T47D (cell line): ENCODE measurements around the gene NUDT16L1.

Experiments
- DNase-seq, 2 experiments: peaks; one replicate each; pipeline versions ENCODE4 v3.0.0 to v3.0.0-alpha.2; 2011 to 2012; ENCODE audit warnings: low read depth in 1 of 2, low spot score in 1 of 2
- JUND ChIP-seq: IDR thresholded peaks from 2 replicates; pipeline ENCODE4 v1.6.1; 2012; ENCODE audit warnings: low read depth
- in situ Hi-C: cut with HindIII; loops from 2 replicates; pipeline ENCODE4 v1.10.0; 2016; ENCODE audit warnings: low sequenced_read_pairs, low pct_unique_long_range_greater_than_20kb

Gene NUDT16L1

GRCh38 chr16:4673387-4674046 is 19.8 kb upstream of the NUDT16L1 start:
- no peak for TF ChIP-seq JUND
- in situ Hi-C loops: no loop called here
- no peak for DNase-seq

GRCh38 chr16:4674926-4675530 is 18.3 kb upstream of the NUDT16L1 start:
- no peak for TF ChIP-seq JUND
- in situ Hi-C loops: no loop called here
- DNase-seq: no peak

GRCh38 chr16:4675864-4676786 is 17.2 kb upstream of the NUDT16L1 start:
- DNase-seq: no peak
- no peak for TF ChIP-seq JUND

GRCh38 chr16:4676831-4677230 is 16.5 kb upstream of the NUDT16L1 start:
- TF ChIP-seq JUND: no peak
- DNase-seq: no peak
- in situ Hi-C loops: no loop called here

More at GRCh38 chr16:4675864-4676786, 17.2 kb upstream of the NUDT16L1 start:
- in situ Hi-C loops: no loop called here

GRCh38 chr16:4677390-4677789 is 16.0 kb upstream of the NUDT16L1 start:
- DNase-seq: no peak
- in situ Hi-C loops: no loop called here
- TF ChIP-seq JUND: no peak

GRCh38 chr16:4677994-4678393 is 15.4 kb upstream of the NUDT16L1 start:
- no peak for TF ChIP-seq JUND
- no peak for DNase-seq
- in situ Hi-C loops: no loop called here

- no peak for DNase-seq
- TF ChIP-seq JUND: no peak
- in situ Hi-C loops: no loop called here
Measured at GRCh38 chr16:4678596-4678995, 14.8 kb upstream of the NUDT16L1 start.

GRCh38 chr16:4679156-4679849 is 14.1 kb upstream of the NUDT16L1 start:
- in situ Hi-C loops: no loop called here
- no peak for DNase-seq
- no peak for TF ChIP-seq JUND

- peak; percentile 17; the same call in 1 of the 2 replicates for TF ChIP-seq JUND
- peak; percentile 75 to 89 for DNase-seq
- in situ Hi-C loops: no loop called here
Measured at GRCh38 chr16:4679850-4680636, 13.3 kb upstream of the NUDT16L1 start.

GRCh38 chr16:4680673-4681470 is 12.5 kb upstream of the NUDT16L1 start:
- DNase-seq: no peak
- in situ Hi-C loops: no loop called here
- no peak for TF ChIP-seq JUND

GRCh38 chr16:4681471-4682083 is 11.8 kb upstream of the NUDT16L1 start:
- TF ChIP-seq JUND: no peak

More at GRCh38 chr16:4681471-4682083, 11.8 kb upstream of the NUDT16L1 start:
- in situ Hi-C loops: no loop called here
- DNase-seq: no peak
